Islet precursor cell (in vitro differentiated cells): ENCODE measurements around the gene RTF1.
A peak's percentile ranks its signal among the peaks of the same experiment; 100 is the strongest.

ENCODE experiments used
- DNase-seq: peaks from one replicate; pipeline ENCODE4 v3.0.0-alpha.2; 2018

Gene RTF1

DNA sequence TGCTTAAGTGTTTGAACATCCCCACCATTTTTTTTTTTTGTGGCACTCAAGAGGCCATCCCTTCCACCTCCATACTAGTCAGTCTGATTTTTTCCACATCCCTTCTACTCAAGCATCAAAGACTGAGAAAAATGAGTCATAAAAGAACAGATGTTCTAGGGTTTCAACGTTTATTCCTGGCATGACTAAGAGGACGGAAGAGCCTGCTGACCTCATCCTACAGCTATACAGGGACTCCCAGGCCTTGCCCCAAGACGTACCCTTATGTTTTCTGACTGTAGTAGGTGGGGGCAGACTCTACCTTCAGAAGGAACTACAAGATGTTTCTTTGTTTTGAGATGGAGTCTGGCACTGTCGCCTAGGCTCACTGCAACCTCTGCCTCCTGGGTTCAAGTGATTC is 73.5 kb downstream of the RTF1 start:
- peak; percentile 82 for DNase-seq

DNA sequence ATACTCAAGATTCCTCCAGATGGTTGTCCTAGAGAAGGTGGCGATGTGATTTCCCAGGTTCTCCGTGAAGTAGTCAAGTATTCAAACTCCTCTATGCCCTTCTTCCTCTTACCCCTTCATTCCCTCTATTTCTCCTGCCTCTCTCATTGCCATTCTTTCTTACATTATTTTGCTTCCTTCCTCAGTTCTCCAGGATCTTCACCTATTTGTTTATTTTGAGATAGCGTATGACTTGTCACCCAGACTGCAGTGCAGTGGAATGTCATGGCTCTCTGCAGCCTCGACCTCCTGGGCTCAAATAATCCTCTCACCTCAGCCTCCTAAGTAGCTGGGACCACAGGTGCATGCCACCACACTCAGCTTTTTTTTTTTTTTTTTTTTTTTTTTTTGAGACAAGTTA is 75.0 kb downstream of the RTF1 start:
- no peak for DNase-seq

DNA sequence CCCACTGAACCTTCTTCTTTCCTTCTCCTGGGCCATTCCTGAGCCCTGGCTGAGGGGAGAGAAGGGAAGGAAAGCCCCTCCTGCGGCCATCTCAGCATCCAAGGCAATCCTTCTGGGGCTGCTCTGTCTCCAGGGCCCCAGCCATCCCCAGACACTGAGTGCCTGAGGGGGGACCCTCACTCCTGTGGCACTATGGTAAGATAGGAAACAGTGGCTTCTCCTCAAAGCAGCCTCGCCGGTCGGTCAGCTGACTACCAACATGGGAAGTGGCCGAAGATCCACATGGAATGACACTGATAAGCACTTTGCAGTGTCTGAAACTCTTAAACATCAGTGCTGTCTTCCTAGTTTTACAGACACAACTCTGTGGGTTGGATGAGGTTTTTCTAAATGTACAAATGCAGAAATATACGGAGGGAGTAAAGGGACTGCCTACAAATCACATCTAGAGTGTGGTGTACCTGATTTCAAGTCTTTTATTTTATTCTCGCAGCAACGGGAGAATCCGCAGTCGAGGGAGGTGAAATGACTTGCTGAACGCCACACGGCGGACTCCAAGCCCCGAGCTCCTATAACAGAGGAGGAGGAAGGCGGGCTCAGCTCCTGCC is 75.8 kb downstream of the RTF1 start:
- no peak for DNase-seq

DNA sequence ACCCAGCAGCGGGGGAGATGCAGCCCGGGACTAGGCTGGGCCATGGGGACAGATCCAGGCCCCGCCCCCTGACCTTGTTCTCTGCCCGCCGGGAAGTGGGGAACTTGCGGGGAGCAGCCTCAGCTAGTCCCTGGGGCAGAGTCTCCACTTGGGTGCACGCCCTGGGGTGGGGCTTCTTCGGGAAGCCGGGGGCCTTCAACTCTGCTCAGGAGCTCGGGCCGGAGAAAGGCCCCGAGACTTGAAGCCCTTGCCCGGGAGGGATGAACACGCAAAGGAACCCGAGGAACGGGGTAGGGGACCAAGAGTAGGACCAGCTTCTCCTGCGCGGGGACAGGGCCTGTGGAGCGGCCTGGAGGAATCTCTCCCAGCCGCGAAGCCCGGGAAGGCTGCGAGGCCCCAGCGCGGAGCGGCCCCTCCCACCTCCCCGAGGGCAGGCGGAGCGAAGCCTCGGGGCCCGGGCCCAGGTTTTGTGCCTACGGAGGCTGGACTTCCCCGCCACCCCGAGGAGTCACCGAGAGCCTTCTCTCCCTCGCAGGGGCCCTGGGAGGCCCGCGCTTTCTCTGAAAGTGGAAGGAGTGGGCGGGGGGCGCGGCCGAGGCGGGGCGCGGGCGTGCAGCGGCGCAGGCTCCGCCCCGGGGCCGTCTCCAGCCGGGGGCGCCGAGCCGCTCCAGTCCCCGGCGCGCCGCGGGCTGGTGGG is 76.5 kb downstream of the RTF1 start, which contains the start of gene ITPKA:
TSS of gene ITPKA (plus strand) at position 670 of the 697 bp plus-strand sequence. CDS start 54 bp downstream, outside the sequence.
- peak; percentile 83 for DNase-seq

DNA sequence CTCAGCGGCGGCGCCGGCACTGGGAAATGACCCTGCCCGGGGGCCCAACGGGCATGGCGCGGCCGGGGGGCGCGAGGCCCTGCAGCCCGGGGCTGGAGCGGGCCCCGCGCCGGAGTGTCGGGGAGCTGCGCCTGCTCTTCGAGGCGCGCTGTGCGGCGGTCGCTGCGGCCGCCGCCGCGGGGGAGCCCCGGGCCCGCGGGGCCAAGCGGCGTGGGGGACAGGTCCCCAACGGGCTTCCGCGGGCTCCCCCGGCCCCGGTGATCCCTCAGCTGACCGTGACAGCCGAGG is 77.0 kb downstream of the RTF1 start:
- DNase-seq = no peak

DNA sequence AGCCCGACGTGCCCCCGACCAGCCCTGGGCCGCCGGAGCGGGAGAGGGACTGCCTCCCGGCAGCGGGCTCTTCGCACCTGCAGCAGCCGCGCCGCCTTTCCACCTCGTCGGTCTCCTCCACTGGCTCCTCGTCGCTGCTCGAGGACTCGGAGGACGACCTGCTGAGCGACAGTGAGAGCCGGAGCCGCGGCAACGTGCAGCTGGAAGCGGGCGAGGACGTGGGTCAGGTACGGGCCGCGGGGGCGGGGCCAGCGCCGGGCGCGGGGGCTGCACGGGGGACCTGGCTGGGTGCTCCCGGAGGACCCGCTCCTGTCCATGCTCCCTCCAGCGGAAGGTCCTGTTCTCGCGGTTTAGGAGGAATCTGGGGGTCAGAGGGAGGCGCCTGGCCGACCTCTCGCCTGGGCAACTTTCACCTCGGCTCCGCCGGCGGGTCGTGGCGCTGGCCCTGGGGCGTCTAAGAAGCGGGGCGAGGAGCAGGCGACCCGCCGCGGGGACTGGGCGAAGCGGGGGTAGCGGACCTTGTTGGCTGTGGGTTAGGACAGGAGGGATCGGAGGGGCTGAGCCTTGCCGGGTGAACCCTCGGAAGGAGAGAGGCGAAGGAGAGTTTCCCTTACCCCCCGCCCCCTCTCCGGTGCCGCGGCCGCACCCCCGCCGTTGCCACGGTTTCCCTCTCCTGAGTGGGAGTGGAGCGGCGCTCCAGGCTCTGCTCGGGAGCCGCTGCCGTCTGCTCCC is 77.5 kb downstream of the RTF1 start:
- peak; percentile 79 for DNase-seq

DNA sequence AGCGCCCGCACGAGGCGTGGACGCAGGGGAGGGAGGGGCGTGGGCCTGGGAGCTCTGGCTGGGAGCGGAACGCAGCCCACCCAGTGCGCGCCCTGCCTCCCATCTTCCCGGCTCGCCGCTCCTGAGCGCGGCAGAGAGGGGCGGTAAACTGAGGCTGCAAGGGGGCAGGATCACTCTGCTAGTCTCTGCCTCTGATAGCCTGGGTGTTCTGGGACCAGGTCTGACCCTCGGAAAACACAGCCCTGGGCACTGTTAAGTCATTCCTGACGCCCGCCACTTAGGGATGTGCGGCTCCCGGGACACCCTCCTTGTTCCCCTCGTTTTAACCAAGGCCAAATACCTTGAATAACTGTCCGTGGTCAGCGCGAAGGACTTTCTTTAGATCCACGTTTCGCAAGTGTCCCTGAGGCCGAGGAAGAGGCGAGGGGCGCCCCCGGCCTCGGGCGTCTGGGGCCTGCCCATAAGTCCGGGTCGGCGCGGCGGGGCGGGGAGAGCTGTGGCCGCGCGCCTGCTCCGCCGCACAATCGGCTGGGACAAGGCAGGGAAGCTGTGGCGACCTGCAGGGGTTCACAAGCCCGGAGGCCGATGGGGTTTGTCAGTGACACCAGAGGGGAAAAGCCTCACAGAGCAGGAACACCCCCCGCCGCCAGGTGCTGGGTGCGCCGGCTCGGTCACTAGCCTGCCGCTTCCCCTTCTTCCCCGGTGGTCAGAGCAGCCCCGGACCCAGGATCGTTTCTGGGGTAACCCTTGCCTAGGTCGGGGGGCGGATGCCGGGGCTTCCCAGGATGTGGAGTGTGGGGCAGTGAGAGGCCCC is 78.2 kb downstream of the RTF1 start:
- DNase-seq = no peak

DNA sequence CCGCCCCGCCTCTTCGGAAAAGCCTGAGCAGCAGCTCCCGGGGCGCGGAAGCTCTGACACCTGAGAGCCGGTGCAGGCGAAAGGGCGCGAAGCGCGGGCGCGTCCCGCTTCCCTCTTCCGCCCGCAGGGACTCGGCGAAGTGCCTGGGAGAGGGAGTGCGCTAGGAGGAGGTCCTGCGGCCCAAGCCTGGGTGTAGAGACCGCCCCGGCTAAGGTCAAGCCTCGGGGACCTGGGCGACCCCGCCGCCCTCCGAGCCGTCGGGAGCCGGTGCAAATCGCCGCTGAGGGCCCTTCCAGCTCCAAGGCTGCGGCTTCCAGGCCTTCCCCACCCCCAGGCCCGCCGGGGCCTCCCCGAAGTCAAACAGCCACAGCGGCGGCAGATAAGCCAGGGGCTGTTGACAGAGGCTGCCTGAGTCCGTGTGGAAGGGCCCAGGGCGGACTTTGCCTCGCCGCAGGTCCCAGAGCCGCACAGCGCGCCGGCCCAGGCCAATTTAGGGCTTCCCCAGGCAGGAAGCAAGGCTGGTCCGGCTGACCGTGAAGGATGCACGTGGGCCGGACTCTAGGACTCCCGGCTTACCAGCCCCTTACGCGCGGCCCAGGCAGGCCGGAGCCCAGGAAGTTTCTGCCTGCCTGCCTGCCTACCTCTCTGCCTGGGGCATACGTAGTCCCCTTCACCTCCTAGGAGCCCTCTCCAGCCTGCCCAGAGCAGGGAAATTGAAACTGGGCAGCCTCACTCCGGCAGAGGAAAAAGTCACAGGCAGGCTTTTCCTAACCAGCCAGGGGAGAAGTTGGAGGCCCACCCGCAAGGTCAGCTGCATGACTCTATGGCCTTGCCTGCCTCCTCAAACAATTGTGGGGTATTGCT is 79.1 kb downstream of the RTF1 start:
- DNase-seq = peak; percentile 73

DNA sequence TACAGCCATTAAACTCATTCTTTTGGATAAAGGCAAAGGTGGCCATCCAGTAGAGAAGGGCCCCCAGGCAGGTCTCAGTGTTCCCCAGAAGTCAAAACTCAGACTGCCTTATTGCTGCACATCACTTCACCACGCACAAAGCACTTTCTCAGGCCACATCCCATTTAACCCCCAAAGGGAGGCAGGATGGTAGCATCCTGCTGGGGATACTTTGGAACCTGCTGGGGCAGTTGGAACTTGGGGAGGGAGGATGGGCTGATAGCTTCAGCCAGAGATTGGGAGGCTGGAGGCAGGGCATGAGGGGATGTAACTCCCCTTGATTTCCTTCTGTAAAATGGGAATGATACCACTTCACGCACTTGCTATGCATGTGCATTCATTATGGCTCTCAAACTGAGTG is 81.8 kb downstream of the RTF1 start:
- DNase-seq = no peak

DNA sequence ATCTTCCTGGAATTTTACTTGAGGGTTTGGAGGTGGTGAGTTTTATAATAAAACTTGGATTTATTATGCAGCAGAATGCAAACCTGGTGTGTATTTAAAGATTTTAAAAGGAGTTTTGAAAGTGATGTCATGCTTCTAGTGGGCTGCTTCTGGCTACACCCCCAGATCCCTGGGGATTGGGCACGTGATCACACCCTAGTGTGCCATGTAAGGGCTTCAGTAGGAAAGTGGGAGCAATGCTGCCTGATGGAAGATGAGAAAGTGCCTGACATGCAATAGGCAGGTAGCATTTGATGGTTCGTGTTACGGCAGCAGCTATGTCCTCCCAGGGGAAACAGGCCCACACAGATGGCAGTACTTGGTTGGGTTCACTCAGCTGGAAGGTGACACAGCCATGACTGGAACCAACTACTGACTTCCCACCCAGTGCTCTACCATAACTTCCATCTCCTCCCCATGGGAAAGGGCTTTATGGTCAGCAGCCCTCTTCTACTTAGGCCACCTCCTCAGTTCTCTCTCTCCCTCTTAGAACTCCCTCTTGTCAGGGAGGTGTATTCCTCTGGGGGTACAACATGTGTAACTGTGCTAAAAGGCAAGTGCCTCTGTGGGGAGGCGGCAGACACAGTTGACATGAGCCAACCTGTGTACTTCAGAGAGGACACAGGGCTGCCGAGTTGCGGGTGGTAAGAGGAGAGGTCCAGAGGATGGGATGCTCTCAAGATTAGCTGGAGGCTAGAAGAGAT is 82.4 kb downstream of the RTF1 start:
- no peak for DNase-seq

DNA sequence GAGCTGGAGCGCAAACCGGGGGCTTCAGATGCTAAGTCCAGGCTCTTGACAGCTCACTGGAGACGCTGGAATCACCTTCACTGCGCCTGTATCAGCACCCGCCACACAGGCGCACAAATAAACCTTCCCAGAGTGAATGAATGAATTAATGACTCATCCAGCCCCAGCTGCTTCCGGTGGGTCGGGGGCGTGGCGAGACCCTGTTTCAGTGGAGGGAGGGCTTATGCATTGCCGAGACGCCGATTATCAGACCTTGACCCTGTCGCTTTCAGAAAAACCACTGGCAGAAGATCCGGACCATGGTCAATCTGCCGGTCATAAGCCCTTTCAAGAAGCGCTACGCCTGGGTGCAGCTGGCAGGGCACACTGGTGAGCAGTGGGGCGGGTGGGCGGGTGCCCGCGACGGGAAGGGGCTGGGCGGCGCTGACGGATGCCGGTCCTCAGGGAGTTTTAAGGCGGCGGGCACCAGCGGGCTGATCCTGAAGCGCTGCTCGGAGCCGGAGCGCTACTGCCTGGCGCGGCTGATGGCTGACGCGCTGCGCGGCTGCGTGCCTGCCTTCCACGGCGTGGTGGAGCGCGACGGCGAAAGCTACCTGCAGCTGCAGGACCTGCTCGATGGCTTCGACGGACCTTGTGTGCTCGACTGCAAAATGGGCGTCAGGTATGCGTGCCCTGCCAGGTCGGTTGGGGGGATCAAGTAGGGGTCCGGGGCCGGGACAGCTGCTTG is 84.5 kb downstream of the RTF1 start:
- peak; percentile 72 for DNase-seq

DNA sequence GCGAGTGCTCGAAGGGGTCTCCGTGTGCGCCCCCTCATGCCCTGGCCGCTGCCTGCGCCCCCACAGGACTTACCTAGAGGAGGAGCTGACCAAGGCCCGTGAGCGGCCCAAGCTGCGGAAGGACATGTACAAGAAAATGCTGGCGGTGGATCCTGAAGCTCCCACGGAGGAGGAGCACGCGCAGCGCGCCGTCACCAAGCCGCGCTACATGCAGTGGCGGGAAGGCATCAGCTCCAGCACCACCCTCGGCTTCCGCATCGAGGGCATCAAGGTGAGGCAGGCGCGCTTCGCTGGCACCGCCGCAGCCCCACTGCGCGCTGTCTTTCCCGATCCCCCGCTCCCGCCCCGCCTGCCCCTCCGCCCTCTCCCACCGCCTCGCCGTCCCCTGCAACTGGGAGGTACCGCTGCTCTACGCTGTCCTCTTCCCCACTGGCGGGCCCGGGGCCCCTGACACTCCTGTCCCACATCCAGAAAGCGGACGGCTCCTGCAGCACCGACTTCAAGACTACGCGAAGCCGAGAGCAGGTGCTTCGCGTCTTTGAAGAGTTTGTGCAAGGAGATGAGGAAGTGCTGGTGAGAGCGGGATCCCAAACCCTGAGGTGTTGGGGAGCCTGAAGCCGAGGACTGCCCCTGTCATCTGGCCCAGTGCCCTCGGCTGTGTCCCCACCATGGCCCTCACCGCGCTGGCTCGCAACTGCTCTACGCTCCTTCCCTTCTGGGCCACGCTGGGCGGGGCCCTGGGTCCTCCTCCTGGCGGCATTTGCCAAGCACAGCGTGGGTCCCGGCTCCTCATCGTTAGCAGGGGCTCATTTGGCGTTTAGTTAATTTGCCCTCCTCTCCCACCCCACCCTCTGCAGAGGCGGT is 85.3 kb downstream of the RTF1 start:
- no peak for DNase-seq

DNA sequence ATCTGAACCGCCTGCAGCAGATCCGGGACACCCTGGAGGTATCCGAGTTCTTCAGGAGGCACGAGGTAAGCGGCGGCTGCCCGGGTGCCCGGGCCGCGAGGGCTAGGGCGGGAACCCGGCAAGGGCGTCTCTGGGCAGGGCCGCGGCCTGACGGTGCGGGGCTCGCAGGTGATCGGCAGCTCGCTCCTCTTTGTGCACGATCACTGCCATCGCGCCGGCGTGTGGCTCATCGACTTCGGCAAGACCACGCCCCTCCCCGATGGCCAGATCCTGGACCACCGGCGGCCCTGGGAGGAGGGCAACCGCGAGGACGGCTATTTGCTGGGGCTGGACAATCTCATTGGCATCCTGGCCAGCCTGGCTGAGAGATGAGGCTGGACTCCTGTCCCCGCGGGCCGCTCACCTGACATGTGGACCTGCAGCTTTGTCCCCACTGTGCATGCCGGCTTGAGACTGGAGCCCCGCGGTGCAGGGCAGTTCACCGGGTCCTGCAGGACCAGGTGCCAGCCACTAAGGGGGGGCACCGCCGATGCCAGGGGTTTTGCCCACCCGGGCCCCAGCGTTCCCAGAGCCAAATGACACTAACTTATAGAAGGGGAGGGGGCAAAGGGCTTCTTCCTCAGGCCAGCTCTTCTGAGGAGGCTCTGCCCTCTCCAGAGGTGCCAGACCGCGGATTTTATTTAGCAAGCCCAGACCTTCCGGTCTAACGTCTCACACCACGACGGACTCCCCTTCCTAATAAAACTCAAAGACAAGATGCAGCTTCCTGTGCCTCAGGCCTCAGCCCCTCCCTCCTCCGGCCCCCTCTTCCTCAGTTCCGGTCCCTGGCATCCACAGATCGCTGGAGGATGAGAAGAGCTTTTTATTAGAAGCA is 86.1 kb downstream of the RTF1 start:
- no peak for DNase-seq

DNA sequence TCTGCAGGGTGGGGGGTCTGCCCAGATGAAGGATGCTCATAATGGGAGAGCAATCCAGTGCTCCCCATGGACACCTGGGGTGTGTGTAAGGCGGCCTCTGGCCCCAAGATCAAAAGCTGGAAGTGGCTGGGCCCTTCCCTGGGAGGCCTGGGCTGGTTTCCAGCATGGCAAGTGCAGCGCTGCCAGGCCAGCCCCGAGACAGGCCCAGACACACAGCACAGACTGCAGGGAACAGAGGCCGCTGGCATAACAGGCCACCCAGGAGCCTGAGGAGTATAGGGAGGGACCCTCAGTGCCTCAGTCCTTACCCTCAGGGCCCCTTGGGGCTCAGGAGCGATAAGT is 86.7 kb downstream of the RTF1 start:
- DNase-seq = no peak

DNA sequence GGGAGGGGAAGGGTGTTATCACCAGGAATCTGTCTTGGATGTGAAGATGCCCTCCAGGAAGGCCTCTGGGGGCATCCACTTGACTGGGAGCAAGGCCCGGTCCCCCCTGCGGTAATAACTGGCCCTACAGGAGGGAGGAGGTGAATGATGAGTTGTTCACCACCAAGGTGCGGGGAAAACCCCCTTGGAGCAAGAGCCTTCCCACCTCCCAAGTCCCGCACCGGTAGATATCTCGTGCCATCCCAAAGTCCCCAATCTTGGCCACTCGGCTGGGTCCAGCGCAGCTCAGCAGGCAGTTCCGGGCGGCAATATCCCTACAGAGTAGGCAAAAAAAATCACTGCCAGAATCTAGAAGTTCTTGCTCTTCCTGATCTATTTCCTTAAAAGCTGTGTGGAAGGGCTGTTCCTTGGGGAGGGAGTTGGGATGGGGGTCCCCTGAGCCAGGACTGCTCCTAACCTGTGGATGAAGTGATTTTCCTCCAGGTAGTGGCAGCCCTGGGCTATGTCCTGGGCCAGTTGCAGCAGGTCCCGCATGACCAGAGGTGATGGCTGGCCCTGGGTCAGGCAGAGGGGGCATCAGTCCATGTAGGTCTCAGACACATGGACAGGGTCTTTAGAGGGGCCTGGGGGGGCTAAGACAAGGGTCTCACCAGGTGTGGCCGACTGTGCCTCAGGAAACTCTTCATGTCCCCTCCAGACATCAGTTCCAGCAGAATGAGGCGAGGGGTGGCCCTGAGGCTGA is 88.0 kb downstream of the RTF1 start:
- no peak for DNase-seq

DNA sequence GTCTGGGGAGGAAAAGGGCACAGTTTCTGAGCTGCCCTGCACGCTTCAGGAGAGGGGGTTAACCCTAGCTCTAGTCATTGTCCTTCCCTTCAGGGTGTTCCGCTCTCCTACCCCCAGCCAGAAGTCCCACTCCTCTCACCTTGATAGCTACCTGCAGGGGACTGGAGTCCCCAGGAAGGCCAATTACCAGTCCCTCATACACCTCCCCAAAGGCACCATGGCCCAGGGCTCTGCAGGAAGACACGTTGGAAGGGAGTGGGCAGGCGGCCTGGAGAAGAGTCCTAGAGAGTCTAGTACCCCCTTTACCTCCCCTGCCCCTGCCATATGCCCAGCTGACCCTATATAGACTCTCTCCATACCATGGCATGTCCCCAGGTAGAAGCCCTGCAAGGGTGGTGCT is 88.9 kb downstream of the RTF1 start:
- no peak for DNase-seq

DNA sequence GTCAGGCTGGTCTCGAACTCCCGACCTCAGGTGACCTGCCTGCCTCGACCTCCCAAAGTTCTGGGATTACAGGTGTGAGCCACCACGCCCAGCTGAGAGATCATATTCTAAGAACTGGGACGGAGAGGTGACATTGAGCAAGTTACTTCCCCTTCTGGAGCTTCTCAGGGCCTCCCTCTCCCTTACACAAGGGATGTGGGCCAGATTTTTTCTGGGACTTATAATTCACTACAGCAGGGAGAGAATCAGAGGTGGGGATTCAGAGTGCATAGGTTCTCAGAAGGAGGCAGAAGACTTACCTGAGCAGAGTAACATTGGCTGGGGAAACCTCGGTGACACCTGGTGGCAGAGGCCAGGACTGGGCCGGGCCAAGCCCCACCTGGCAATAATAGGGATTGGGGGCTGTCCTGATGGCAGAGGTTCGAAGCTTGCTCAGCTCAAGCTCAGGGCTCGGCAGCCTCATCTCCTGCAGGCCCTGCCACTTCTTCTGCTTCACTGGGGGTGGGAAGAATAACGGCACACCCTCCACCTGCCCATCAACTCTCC is 90.0 kb downstream of the RTF1 start:
- DNase-seq = no peak

DNA sequence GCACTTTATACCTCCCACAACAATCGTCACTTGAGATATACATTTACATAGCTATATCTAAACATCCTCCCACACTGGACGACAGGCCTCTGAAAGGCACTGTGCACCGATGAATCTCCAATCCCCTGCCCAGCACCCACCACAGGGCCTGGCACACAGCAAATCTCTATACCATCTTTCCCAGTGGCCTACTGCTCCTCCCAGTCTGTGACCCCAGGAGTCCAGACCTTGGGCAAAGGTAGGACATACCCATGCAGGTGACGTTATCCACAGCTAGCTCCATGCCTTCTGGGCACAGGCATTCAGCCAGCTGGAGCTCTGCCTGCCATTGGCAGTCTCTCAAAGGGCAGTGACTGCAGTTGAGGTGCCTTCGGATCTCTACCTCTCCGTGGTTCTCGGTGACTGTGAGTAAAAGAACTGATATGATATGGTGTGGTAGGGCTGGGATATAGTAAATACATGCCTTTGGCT is 91.0 kb downstream of the RTF1 start:
- no peak for DNase-seq
